Gastrocnemius medialis (tissue), 4 donors: Measurements from ENCODE around the gene DPH3. TPM values are rescaled to one million over a fixed set of nuclear protein-coding genes. Genes with fewer than 3 reads are reported as not detected.

Experiments
- ATAC-seq, 2 donors: fragments of 150-250 bp; one replicate each; pipeline ENCODE4 v1.9.1; 2016
- DNase-seq, 2 donors: peaks; one replicate each; pipeline ENCODE4 v3.0.0-alpha.2; 2019
- H3K27ac ChIP-seq, 4 donors: fragments of 200-600 bp; sonication (generic); 1 replicate in 1 of 4; 2 replicates in 3 of 4; pipeline ENCODE4 v1.5.1; 2016 to 2018; ENCODE audit warnings: mild to moderate bottlenecking in 2 of 4, moderate library complexity in 1 of 4
- H3K27me3 ChIP-seq, 3 donors: fragments of 200-600 bp; sonication (generic) in 2 of 3; 1 replicate in 1 of 3; 2 replicates in 2 of 3; pipeline versions ENCODE4 v1.5.1 to v1.6.0; 2016 to 2019; ENCODE audit warnings: mild to moderate bottlenecking in 1 of 3, moderate library complexity in 1 of 3
- H3K36me3 ChIP-seq, 2 donors: fragments of 200-600 bp; sonication (generic) in 1 of 2; one replicate each; pipeline ENCODE4 v1.5.1; 2017 to 2018
- H3K4me1 ChIP-seq, 2 donors: fragments of 200-600 bp; sonication (generic) in 1 of 2; one replicate each; pipeline ENCODE4 v1.5.1; 2016 to 2017; ENCODE audit warnings: mild to moderate bottlenecking in 2 of 2
- H3K4me3 ChIP-seq, 4 donors: fragments of 200-600 bp; sonication (generic) in 3 of 4; 1 replicate in 1 of 4; 2 replicates in 3 of 4; pipeline ENCODE4 v1.5.1; 2016 to 2019; ENCODE audit warnings: mild to moderate bottlenecking in 2 of 4
- H3K9me3 ChIP-seq, 3 donors: fragments of 200-600 bp; sonication (generic) in 2 of 3; 1 replicate in 1 of 3; 2 replicates in 2 of 3; pipeline ENCODE4 v1.5.1; 2016 to 2019
- POLR2A ChIP-seq, 2 donors: fragments of 450-650 bp; IDR thresholded peaks; one replicate each; pipeline ENCODE4 v1.6.1; 2017; ENCODE audit warnings: antibody characterized with exemption in 2 of 2, mild to moderate bottlenecking in 2 of 2, moderate library complexity in 2 of 2
- in situ Hi-C, 4 donors: fragments of 200-750 bp; cut with MboI; loops; one replicate each; pipeline versions ENCODE4 v1.15.0 to v1.8.0; 2017; ENCODE audit warnings: low sequenced_read_pairs in 4 of 4
- intact Hi-C: fragments of 100-400 bp; cut with DNase I; formaldehyde crosslinking; loops from one replicate; pipeline ENCODE4 v1.15.1; 2023; ENCODE audit warnings: low total_unique reads
- total RNA-seq, 4 donors: library from RNA; depleted of rRNA; stranded (reverse); fragments of >200 nt; gene quantifications; one replicate each; pipeline versions ENCODE4 v1.1.0 to v1.2.3, GENCODE V29; 2016
- TF ChIP-seq, protein P1 (sequence below), 5 experiments: fragments of 450-650 bp in 3 of 5; fragments of 200-600 bp in 2 of 5; sonication (generic) in 2 of 5; IDR thresholded peaks in 4 of 5; conservative IDR thresholded peaks in 1 of 5; 1 replicate in 4 of 5; 2 replicates in 1 of 5; pipeline ENCODE4 v1.5.1; 2016 to 2019; ENCODE audit warnings: antibody characterized with exemption in 5 of 5, mild to moderate bottlenecking in 3 of 5, moderate library complexity in 3 of 5

Gene DPH3
- total RNA-seq, 4 donors from 2014 or later, result 40.3 to 66.6 (median 44.2) TPM

GRCh38 chr3:16233806-16234205, 30.9 kb downstream of the DPH3 start:
- H3K4me1 ChIP-seq, result no peaks in the 10 kb centered on the region
- intact Hi-C loops (no loop called here), in situ Hi-C loops (loop anchor here in 2 of 4 donors (25.0 kb wide), 2 partner anchors 422 to 597 kb away; no protein-coding TSS in a partner anchor)
- H3K4me3 ChIP-seq, result no peak overlapping the region
- no peaks in the 10 kb centered on the region for H3K9me3 ChIP-seq
- no peaks in the 10 kb centered on the region for H3K27me3 ChIP-seq
- TF ChIP-seq, protein P1, sequence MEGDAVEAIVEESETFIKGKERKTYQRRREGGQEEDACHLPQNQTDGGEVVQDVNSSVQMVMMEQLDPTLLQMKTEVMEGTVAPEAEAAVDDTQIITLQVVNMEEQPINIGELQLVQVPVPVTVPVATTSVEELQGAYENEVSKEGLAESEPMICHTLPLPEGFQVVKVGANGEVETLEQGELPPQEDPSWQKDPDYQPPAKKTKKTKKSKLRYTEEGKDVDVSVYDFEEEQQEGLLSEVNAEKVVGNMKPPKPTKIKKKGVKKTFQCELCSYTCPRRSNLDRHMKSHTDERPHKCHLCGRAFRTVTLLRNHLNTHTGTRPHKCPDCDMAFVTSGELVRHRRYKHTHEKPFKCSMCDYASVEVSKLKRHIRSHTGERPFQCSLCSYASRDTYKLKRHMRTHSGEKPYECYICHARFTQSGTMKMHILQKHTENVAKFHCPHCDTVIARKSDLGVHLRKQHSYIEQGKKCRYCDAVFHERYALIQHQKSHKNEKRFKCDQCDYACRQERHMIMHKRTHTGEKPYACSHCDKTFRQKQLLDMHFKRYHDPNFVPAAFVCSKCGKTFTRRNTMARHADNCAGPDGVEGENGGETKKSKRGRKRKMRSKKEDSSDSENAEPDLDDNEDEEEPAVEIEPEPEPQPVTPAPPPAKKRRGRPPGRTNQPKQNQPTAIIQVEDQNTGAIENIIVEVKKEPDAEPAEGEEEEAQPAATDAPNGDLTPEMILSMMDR (IDR thresholded peaks at IDR 0.05 in 4 of 5, conservative IDR thresholded peaks at IDR 0.05 in 1 of 5), result no peak
- no peak for TF ChIP-seq POLR2A (IDR thresholded peaks at IDR 0.05)
- ATAC-seq (no peak), DNase-seq (no peak)
- no peak overlapping the region for H3K27ac ChIP-seq
- no peaks in the 10 kb centered on the region for H3K36me3 ChIP-seq

- no peaks in the 10 kb centered on the region for H3K36me3 ChIP-seq
- DNase-seq (no peak), ATAC-seq (no peak)
- no peaks in the 10 kb centered on the region for H3K27me3 ChIP-seq
- H3K9me3 ChIP-seq, result no peaks in the 10 kb centered on the region
- intact Hi-C loops (loop anchor here (2.0 kb wide), 1 partner anchor 15 kb away; no protein-coding TSS in a partner anchor), in situ Hi-C loops (loop anchor here in 2 of 4 donors (25.0 kb wide), 2 partner anchors 420 to 595 kb away; no protein-coding TSS in a partner anchor)
- H3K4me1 ChIP-seq, result no peaks in the 10 kb centered on the region
- TF ChIP-seq, protein P1 (IDR thresholded peaks at IDR 0.05 in 4 of 5, conservative IDR thresholded peaks at IDR 0.05 in 1 of 5), result no peak
- no peak for TF ChIP-seq POLR2A (IDR thresholded peaks at IDR 0.05)
- H3K4me3 ChIP-seq, result no peak overlapping the region
- H3K27ac ChIP-seq, result no peak overlapping the region
Observed at GRCh38 chr3:16231983-16232382, 32.8 kb downstream of the DPH3 start.

DNA sequence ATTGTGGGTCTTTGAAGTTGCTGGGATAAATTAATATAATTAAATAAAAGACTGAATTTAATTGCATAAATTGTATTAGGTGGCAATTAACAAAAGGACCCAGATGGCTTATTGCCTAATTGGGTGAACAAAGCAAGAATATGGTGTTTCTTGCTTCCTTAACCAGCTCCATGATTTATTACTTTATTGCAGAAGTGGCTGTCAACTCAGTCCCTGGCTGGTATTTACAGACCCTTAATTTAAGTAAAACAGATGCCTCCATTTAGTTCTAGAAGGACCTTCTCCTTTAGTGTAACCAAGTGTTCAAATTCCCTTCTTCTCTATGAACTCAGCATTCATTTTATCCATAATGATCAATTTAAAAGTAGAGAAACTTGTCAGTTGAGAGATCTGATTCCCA, 35.1 kb downstream of the DPH3 start:
- in situ Hi-C loops (loop anchor here in 2 of 4 donors (25.0 kb wide), 2 partner anchors 417 to 592 kb away; no protein-coding TSS in a partner anchor), intact Hi-C loops (loop anchor here (2.0 kb wide), 1 partner anchor 13 kb away; no protein-coding TSS in a partner anchor)

DNA sequence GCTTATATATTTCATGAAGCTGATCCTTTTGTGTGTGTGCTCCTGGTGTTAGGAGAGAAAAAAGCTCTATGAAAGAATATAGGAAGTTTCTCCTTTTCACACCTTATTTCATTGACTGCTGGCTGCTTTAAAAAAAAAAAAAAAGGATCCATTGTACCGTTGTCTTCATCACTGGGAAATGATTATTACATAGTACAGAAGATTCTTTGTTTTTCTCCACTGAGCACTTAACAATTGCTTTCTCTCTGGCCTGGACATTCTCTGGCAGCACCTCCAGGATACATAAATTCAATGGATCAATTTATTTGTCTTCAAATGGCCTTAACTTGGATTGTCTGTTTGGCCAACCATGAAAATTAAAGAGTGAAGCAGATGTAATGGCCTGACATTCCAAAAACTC, 37.2 kb downstream of the DPH3 start:
- ATAC-seq, result no peak
- H3K27me3 ChIP-seq, result no peaks in the 10 kb centered on the region
- TF ChIP-seq POLR2A (IDR thresholded peaks at IDR 0.05), result no peak
- TF ChIP-seq, protein P1 (IDR thresholded peaks at IDR 0.05 in 4 of 5, conservative IDR thresholded peaks at IDR 0.05 in 1 of 5), result no peak
- no peaks in the 10 kb centered on the region for H3K4me1 ChIP-seq
- H3K4me3 ChIP-seq, result no peak overlapping the region
- H3K36me3 ChIP-seq, result peaks cover 0 to 3% of the 10 kb centered on the region in 2 donors
- DNase-seq, result no peak
- intact Hi-C loops, result no loop called here
- in situ Hi-C loops, result loop anchor here in 2 of 4 donors (25.0 kb wide), 2 partner anchors 415 to 590 kb away; no protein-coding TSS in a partner anchor
- H3K27ac ChIP-seq, result no peak overlapping the region
- no peaks in the 10 kb centered on the region for H3K9me3 ChIP-seq

More for the DNA sequence above, 35.1 kb downstream of the DPH3 start:
- ATAC-seq (no peak), DNase-seq (no peak)
- no peaks in the 10 kb centered on the region for H3K36me3 ChIP-seq
- TF ChIP-seq, protein P1 (IDR thresholded peaks at IDR 0.05 in 4 of 5, conservative IDR thresholded peaks at IDR 0.05 in 1 of 5), result no peak
- no peak for TF ChIP-seq POLR2A (IDR thresholded peaks at IDR 0.05)
- H3K27ac ChIP-seq, result no peak overlapping the region
- H3K27me3 ChIP-seq, result no peaks in the 10 kb centered on the region
- H3K4me3 ChIP-seq, result no peak overlapping the region
- H3K4me1 ChIP-seq, result no peaks in the 10 kb centered on the region
- H3K9me3 ChIP-seq, result no peaks in the 10 kb centered on the region

GRCh38 chr3:16224325-16224724, 40.4 kb downstream of the DPH3 start:
- Histone ChIP-seq H3K4me3 (no peak overlapping the region), H3K36me3 (peaks cover 0 to 34% of the 10 kb centered on the region in 2 donors), H3K27me3 (no peaks in the 10 kb centered on the region), H3K27ac (no peak overlapping the region), H3K4me1 (no peaks in the 10 kb centered on the region), H3K9me3 (no peaks in the 10 kb centered on the region)
- DNase-seq, result no peak
- ATAC-seq, result no peak
- TF ChIP-seq, protein P1 (IDR thresholded peaks at IDR 0.05 in 4 of 5, conservative IDR thresholded peaks at IDR 0.05 in 1 of 5), result no peak
- no peak for TF ChIP-seq POLR2A (IDR thresholded peaks at IDR 0.05)
- in situ Hi-C loops (no loop called here), intact Hi-C loops (no loop called here)
